T1000 (cell line): ENCODE data around the gene CERS5.

ENCODE experiments used
- DNase-seq: peaks from one replicate; lab custom pipeline; 2025; ENCODE audit warnings: mixed read lengths; lab: John Stamatoyannopoulos, UW

Gene CERS5, protein sequence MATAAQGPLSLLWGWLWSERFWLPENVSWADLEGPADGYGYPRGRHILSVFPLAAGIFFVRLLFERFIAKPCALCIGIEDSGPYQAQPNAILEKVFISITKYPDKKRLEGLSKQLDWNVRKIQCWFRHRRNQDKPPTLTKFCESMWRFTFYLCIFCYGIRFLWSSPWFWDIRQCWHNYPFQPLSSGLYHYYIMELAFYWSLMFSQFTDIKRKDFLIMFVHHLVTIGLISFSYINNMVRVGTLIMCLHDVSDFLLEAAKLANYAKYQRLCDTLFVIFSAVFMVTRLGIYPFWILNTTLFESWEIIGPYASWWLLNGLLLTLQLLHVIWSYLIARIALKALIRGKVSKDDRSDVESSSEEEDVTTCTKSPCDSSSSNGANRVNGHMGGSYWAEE

DNA sequence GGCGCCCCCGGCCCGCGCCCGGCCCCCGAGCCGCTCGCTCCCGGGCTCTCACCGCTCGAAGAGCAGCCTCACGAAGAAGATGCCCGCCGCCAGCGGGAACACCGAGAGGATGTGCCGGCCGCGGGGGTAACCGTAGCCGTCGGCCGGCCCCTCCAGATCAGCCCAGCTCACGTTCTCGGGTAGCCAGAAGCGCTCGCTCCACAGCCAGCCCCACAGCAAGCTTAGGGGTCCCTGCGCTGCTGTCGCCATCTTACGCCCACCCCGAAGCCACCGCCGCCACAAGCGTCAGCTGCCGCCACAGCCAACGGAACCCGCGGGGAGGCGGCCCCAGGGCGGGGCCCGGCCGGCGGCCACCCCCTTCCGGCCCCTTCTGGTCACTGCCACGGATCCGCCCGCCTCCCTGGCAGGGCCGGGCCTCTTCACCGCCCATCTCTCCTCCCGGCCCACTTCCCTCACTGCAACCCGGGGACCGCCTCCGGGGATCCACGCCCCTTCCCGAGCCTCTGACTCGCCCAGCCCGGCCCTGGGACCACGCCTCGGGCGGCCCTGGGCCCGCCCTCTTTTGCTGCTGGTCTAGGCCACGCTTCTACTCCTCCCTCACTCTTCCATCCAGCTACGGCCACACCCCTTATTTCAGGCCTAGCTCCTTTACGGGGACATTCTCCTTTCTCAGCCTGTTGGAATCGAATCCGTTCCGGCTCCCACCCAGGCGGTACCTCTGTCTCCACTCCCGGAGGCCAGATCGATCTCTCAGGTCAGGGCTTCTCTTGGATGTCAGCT, at the start of gene CERS5:
Gene CERS5, minus strand, starts transcription at position 321 of the 780 bp plus-strand sequence. Its CDS starts 72 bp downstream, at position 249.
- peak; percentile 99 for DNase-seq

DNA sequence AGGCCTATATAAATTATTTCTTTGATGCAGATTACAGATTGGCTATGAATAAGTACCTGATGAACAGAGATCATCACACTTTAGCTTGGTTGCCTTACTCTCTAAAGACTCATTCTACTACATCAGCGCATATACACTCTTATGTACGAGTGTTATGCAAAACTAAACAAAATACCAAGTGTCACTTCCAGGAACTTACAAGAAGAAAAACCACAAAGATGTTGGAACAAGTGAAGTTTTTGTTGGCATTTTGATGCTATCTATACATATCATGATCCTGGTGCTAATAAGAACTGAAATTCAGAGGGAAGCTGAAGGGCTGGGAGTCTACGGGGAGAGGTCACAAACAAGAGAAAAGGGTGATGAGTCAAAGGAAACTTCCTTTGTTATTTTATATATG, 47.9 kb upstream of the CERS5 start:
- DNase-seq: no peak

DNA sequence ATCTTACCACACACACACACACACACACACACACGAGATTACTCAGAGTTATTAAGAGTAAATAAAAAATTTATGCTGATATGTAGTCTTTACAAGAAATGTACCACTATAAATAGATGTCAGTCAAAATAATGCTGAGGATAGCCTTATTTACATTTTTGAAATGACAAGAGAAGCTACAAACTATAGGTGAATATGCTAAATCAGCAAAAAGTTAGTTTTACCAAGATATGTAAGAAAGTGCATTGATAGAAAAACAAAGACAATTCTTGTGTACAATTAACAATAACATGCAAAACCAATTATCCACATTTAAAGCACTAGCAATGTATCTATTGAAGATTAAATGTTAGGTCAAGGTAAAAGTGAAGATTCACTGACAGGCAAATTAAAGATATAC, 46.8 kb upstream of the CERS5 start:
- DNase-seq: no peak

DNA sequence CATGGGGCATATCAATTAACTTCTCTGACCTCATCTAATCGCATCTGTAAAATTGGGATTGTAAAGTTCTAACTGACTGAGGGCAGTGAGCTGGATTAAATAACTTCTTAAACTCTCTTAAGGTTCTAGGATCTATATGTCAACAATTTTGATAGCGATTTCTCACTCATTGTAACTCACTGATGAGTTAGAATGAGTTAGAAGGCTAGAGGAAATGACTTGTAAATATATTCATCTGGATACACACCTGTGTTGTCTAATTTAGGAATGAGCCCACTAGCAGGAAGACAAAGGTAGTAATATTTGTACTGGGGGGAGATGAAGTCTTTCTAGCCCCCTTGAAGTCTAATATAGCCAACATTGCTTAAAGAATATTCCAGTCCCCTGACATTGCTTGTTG, 46.3 kb upstream of the CERS5 start:
- DNase-seq: no peak

DNA sequence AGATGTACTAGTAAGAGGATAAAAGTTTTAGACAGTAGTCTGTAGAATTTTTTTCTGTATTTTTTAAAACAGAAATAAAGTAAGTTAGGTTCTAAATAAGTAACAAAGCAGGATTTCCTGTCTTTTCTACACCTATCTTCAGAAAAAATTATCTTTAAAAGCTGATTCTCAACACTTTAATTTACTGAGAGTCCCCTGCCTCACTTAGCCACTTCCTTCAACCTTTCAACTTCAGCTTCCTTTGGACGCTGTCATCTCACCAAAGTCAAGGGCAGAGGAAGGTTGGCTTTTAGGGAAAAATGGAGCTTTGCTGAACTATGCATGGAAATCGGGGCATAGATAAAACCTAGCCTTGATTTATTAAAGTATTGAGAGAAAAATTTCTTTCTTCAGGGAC, 44.9 kb upstream of the CERS5 start:
- DNase-seq: no peak

DNA sequence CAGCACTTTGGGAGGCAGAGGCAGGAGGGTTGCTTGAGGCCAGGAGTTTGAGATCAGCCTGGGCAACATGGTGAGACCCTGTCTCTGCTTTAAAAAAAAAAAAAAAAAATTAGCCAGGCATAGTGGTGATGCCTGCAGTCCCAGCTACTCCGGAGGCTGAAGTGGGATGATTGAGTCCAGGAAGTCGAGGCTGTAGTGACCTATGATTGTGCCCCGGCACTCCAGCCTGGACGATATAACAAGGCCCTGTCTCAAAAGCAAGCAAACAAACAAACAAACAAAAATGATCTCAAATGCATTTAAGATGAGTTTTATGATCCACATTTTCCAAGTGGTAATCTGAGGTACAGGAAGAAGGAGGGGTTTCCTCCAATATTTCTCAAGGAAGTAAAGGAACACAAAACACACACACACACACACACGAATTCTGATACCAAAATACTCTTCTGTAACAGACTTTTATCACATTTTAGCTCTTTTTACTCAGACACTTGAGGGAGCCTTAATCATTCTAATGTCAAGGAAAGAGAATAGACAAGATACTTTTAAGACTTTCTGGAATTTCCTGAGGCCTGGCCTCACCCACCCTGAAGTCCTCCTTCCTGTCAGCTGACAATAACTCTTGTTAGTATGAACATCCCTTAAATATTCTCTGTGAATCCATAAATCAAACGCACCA, 44.4 kb upstream of the CERS5 start:
- DNase-seq: no peak

DNA sequence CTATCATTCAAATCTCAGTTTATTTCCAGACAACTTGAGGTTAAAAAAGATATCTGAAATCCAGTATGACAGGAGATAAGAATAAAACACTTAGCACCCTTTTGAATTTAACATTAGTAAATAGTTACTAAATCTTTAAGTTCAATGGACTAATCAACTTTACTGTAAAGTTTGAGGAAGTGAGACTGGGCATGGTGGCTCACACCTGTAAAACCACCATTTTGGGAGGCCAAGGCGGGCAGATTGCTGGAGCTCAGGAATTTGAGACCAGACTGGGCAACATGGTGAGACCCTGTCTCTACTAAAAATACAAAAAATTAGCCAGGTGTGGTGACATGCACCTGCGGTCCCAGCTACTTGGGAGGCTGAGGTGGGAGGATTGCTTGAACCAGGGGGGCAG, 40.3 kb upstream of the CERS5 start:
- no peak for DNase-seq

DNA sequence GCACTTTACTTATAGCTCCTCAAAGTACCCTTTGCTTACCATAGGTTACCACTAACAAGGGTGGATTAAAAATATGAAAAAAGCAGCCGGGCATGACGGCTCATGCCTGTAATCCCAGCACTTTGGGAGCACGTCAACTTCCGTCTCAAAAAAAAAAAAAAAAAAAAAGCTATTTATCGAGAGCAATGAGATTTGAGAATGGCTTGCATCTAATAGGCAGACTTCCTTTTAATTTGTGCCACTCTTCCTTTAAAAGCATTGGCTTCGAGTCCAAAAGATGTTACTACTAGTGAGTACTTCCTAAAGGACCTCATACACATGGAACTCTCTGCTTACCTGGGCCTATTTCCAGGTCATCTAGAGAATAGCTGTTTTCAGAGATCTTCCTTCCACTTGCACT, 38.5 kb upstream of the CERS5 start:
- no peak for DNase-seq

DNA sequence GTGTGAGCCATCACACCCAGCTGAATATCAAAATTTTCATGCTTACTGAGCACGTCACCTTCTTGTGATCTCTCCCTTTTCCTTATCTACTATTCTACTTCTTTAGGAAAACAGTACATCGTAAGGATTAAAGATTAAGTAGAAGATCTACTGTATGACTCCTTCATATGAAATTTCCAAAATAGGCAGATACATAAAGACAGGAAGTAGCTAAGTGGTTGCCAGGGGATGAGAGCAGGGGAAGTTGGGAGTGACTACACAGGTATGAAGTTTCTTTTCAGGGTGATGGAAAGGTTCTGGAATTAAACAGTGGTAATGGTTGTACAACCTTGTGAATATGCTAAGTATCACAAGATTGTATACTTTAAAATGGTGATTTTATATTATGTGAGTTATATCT, 36.5 kb upstream of the CERS5 start:
- no peak for DNase-seq

DNA sequence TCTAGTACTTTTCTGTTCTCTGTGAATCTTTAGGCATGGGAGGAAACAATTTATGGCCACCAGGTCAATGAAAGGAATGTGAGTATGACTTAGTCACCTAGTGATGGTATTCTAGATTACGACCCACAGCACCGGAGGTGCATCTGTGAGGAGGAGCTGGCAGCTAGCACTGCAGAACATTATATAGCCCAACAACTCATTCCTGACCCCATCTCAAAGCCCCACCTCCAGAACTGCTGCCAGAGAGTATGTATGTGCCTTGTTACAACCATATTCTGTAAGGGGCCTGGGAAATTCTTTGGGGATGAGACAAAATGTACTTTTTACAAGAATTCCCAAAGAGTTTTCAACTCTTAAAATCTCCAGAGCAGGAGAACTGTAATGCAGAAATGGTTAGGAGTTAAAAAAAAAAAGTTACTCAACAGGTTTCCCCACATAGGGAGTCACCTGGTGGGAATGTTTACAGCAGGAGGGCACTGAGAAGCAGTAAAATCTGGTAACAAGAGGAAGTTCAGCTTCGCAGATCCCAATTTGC, 34.9 kb upstream of the CERS5 start:
- peak; percentile 74 for DNase-seq

DNA sequence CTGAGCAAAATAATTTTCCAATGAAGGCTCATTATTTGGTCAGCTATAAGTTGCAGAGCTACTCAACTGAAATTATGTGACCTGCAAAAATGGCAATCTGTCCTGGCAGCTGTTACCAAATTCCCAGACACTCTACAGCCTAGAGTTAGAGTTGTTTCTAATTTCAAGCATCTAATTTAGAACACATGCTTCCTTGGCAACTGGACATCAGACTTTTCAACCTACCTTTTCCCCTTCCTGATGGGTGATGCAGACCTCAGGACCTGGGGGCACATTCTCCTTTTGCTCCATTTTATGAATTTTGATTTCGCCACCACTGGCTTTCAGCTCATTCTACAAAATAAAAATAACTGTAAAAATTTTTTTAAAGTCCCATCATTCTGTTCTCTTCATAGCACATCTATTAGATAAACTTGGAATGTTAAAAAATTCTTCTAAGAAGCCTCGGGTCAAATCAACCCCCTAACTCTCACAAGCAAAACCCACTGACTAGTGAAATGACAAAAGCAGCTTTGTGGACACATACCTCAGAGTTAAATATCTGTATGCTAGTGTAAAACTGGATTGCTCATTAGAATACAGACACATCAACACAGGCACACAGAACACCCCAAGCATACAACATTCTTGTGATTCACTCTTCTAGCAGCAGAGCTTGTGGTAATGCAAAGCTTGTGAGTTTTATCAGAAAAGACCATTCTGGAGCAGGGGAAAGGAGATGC, 33.5 kb upstream of the CERS5 start:
- DNase-seq: no peak

DNA sequence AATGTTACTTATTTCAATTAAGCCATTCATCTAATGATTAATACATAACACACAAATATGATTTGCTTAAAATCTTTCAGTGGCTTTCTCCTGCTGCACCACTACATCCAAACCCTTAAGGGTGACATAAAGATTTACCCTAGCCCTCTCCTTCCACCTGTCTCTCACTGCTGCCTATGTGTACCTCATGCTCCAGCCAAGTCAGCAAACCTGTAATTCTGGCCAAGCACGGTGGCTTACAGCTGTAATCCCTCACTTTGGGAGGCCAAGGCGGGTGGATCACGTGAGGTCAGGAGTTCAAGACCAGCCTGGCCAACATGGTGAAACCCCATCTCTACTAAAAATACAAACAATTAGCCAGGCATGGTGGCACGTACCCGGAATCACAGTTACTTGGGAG, 31.7 kb upstream of the CERS5 start:
- DNase-seq: no peak

DNA sequence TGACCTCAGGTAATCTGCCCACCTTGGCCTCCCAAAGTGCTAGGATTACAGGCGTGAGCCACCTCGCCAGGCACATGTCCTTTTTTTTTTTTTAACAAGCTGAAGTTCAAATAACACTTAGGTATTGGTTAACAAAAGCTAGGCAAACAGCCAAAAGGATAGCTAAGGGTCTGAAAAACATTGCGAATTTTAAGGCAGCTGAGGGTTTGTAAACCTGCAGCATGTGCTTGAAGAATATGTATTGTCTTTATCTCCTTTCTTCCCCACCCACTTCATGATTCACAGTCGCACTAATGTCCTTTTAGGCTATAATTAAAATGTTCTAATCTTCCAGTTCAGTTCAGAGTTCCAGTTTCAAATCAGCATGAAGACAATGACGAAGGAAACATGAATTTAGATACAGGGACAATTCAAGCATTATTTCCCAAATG, 30.1 kb upstream of the CERS5 start:
- no peak for DNase-seq

DNA sequence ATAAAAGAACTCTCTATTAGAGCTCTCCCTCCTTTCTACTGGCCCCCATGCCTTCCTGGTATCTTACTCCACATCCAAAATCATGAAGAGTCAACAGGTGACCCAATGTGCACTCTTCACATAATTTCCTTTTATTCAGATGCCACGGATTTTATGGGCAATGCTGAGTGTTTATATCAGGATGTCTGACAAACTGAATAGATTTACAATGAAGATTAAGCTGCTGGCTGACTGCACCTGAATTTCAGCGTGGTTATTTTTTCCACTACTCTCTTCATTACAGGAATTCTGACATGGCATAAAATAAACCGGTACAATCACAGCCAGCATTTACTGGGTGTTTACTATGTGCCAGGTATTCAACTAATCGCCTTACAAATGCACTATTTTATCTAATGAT, 29.4 kb upstream of the CERS5 start:
- no peak for DNase-seq

DNA sequence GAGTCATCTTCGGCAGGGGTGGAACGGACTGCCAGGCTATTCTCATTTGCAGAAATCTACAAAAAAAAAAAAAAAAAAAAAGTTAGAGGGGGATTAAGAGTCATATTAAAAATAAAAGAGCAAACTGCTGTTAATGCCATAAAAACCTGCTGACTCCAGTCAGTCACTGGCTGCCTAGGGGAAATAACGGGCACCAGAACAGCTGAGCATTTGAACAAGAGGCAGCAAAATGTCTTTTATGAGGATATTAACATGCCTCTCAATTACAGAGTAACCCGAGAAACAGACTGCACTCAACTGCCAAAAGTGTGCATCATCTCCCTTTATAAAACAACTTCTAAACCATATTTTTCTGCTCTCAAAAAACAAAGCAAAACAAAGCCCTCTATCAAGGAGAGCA, 28.7 kb upstream of the CERS5 start:
- no peak for DNase-seq

DNA sequence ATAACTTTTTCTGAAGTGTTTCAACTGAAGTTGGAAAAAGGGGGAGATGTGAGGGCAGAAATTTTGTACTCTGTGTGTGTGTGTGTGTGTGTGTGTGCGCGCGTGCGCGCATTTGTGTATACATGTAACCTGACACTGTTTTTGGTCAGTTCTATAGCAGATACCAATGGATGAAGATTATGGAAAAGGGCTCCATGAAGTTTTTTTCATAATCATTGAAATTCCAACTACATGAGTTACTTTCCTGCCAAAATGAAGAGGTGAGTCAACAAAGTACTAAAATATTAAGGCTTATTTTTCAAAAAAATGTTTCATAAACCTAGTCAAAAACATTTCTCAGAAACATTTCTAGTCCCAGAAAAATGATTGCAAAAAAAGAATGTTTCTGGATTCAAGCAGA, 25.7 kb upstream of the CERS5 start:
- DNase-seq: no peak

DNA sequence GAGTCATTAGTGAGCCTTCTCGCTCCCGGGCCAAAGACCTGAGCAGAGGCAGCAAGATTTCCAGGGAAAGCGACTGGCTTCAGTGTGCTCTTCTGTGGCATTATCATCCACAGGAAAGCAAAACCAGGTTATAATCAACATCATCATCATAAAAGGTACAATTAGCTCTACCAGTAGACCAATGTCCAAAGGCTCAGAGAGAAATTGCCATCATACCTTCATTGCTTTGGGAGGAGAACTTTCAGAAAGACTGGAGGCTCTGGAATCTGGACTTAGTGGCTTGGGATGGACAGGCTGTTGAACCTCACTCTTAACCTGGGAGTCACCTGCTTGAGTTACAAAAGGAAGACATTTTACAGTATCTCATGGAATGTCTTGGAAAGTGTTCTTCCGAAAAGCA, 25.1 kb upstream of the CERS5 start:
- DNase-seq: no peak

DNA sequence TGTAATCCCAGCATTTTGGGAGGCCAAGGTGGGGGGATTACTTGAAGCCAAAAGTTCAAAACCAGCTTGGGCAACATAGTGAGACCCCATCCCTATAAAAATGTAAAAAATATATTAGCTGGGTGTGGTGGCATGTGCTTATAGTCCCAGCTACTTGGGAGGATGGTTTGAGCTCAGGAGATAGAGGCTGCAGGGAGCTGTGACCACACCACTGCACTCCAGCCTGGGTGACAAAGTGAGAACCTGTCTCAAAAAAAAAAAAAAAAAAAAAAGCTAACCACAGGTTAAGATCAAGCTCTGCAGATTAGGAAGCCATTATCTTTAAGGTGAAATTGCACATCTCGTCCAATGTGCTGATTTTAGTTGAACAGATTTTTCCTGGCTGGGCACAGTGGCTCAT, 23.7 kb upstream of the CERS5 start:
- no peak for DNase-seq

DNA sequence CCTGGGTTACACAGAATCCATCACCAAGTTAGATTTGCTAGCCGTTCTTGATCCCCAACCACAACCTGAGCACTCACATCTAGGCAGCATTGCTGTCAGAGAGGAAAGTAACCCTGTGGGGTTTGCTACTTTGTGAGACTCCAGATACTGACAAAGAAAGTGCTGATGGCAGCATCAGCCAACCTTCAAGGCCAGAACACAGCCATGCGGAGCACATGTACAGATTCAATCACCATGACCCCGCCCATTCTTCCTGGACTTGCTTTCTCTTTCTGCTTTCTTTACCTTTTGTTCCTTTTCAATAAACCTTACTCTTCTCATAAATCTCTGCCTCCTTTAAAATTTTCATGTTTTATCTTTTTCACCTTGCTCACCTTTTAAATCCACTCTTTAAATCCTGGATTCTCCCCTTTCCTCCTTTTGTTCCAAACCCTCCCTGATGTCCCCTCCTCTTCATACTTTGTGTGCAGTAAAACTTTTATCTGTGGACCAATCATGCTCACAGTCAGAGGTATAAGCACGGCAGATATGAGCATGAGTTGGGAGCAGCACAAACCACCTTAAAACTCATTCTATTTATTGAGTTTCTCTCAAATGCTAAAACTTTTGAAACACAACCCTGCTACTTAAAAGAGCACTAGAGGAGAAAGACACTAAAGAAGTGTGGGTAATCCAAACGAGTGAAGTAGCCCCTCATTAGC, 21.9 kb upstream of the CERS5 start:
- no peak for DNase-seq

DNA sequence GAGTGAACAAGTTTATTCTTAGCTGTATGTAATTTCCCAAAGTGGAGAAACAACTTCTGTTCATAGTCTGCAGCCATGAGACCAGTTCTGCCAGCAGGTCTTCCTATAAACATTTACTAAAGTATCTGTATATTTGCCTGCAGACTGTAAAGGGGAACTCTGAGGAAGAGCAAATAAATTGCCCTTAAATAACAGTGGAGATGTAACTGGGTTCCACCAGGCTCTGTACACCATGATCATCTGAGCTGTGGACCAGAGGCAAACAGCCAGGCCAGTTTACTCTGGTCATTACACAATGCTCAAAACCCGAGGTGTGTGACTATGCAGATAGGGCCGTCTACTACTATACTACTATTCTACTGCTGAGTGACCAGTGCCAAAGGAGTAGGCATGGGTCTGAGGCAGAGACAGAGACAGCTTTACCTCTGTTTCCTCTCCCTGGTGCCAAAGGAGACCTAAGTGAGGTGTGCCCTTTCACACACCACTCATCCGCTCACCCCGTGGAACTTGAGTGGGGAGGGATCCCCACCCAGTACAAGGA, 21.1 kb upstream of the CERS5 start:
- DNase-seq: no peak
